GM23338 (cell line): Measurements from ENCODE around the gene TM7SF2. TPM values are rescaled to one million over a fixed set of nuclear protein-coding genes. Genes with fewer than 3 reads are reported as not detected.

Source experiments
- ATAC-seq: fragments of 200-7000 bp; cut with Tn5 transposase; 3 replicates; pipeline ENCODE4 v1.9.1; 2020
- DNase-seq: peaks from one replicate; pipeline ENCODE4 v3.0.0-alpha.2; 2015; ENCODE audit warnings: low spot score
- H2AFZ ChIP-seq: fragments of 200-600 bp; sonication (generic); 2 replicates; pipeline ENCODE4 v1.8.0; 2016; ENCODE audit warnings: antibody characterized with exemption, mild to moderate bottlenecking, moderate library complexity
- H3F3A ChIP-seq: fragments of 200-600 bp; sonication (generic); replicated peaks from 2 replicates; pipeline ENCODE4 v1.8.0; 2017; ENCODE audit warnings: antibody characterized with exemption, mixed run types, low read depth
- H3K27ac ChIP-seq: fragments of 200-600 bp; sonication (generic); 2 replicates; pipeline ENCODE4 v1.6.1; 2016; ENCODE audit warnings: low read depth
- H3K27me3 ChIP-seq: fragments of 200-600 bp; sonication (generic); 2 replicates; pipeline ENCODE4 v1.8.0; 2016; ENCODE audit warnings: mild to moderate bottlenecking, mixed run types, moderate library complexity; ENCODE audit not compliant: insufficient read depth
- H3K36me3 ChIP-seq: fragments of 200-600 bp; sonication (generic); 2 replicates; pipeline ENCODE4 v1.8.0; 2016; ENCODE audit warnings: mild to moderate bottlenecking; ENCODE audit not compliant: insufficient read depth
- H3K4me1 ChIP-seq: fragments of 200-600 bp; sonication (generic); 2 replicates; pipeline ENCODE4 v1.8.0; 2016; ENCODE audit warnings: mild to moderate bottlenecking, moderate library complexity; ENCODE audit not compliant: insufficient read depth
- H3K4me2 ChIP-seq: fragments of 200-600 bp; sonication (generic); 2 replicates; pipeline ENCODE4 v1.7.1; 2017; ENCODE audit warnings: mixed run types
- H3K4me3 ChIP-seq: fragments of 200-600 bp; sonication (generic); 2 replicates; pipeline ENCODE4 v1.6.1; 2016; ENCODE audit warnings: mixed run types
- H3K79me2 ChIP-seq: fragments of 200-600 bp; sonication (generic); replicated peaks from 2 replicates; pipeline ENCODE4 v1.8.0; 2017; ENCODE audit warnings: mild to moderate bottlenecking; ENCODE audit not compliant: insufficient read depth
- H3K9me2 ChIP-seq: fragments of 200-600 bp; sonication (generic); 2 replicates; pipeline ENCODE4 v1.8.0; 2017; ENCODE audit not compliant: insufficient read depth
- H4K20me1 ChIP-seq: fragments of 200-600 bp; sonication (generic); replicated peaks from 2 replicates; pipeline ENCODE4 v1.8.0; 2017; ENCODE audit warnings: mild to moderate bottlenecking; ENCODE audit not compliant: insufficient read depth
- H3K27ac Mint-ChIP-seq: 2 replicates; pipeline ENCODE4 v1.8.0; 2020; ENCODE audit warnings: inconsistent platforms, mild to moderate bottlenecking, moderate library complexity, mixed read lengths
- H3K27me3 Mint-ChIP-seq: 3 replicates; pipeline ENCODE4 v1.8.0; 2022; ENCODE audit warnings: low read depth, mild to moderate bottlenecking, moderate library complexity, mixed read lengths, inconsistent platforms; ENCODE audit not compliant: insufficient read depth, poor library complexity
- H3K36me3 Mint-ChIP-seq: 3 replicates; pipeline ENCODE4 v1.8.0; 2021; ENCODE audit warnings: low read depth, mild to moderate bottlenecking, inconsistent platforms, moderate library complexity, mixed read lengths
- H3K4me1 Mint-ChIP-seq: 3 replicates; pipeline ENCODE4 v1.8.0; 2020; ENCODE audit warnings: mild to moderate bottlenecking, inconsistent platforms, mixed read lengths
- H3K4me3 Mint-ChIP-seq: 3 replicates; pipeline ENCODE4 v1.8.0; 2021; ENCODE audit warnings: moderate library complexity, mild to moderate bottlenecking, inconsistent platforms, mixed read lengths
- H3K9me3 Mint-ChIP-seq: 3 replicates; pipeline ENCODE4 v1.8.0; 2020; ENCODE audit warnings: moderate library complexity, mild to moderate bottlenecking, inconsistent platforms, mixed read lengths
- EZH2 ChIP-seq: fragments of 200-600 bp; sonication (generic); IDR thresholded peaks from one replicate; pipeline ENCODE4 v1.8.0; 2017; ENCODE audit warnings: antibody characterized with exemption, mild to moderate bottlenecking, low read depth; ENCODE audit not compliant: unreplicated experiment
- EZH2phosphoT487 ChIP-seq: fragments of 200-600 bp; sonication (generic); IDR thresholded peaks from one replicate; pipeline ENCODE4 v1.8.1; 2018; ENCODE audit warnings: antibody characterized with exemption; ENCODE audit not compliant: unreplicated experiment
- JUNB ChIP-seq: IDR thresholded peaks from one replicate; pipeline ENCODE4 v1.6.1; 2016; ENCODE audit warnings: antibody characterized with exemption; ENCODE audit not compliant: unreplicated experiment
- NANOG ChIP-seq: IDR thresholded peaks from 2 replicates; pipeline ENCODE4 v1.6.1; 2016; ENCODE audit warnings: antibody characterized with exemption, borderline replicate concordance
- POLR2AphosphoS5 ChIP-seq: IDR thresholded peaks from 2 replicates; pipeline ENCODE4 v1.6.1; 2016; ENCODE audit warnings: antibody characterized with exemption, low read depth
- ZNF114 ChIP-seq: fragments of 250-450 bp; sonication (Bioruptor Pico); IDR thresholded peaks from 2 replicates; pipeline ENCODE4 v1.5.0; 2020; ENCODE audit warnings: mild to moderate bottlenecking, moderate library complexity
- ZNF331 ChIP-seq: fragments of 250-450 bp; sonication (Bioruptor Pico); IDR thresholded peaks from 2 replicates; pipeline ENCODE4 v1.5.0; 2020; ENCODE audit warnings: low read depth, mild to moderate bottlenecking, moderate library complexity
- polyA plus RNA-seq: library from polyadenylated mRNA; unstranded; fragments of >200 nt; fragmentation: Nextera tagmentation; extraction: Ambion mirVana; gene quantifications from 2 replicates; pipeline ENCODE4 v1.2.1, GENCODE V29; 2016
- total RNA-seq: library from RNA; depleted of rRNA; stranded (reverse); fragments of >200 nt; shearing (Covaris generic); gene quantifications from 2 replicates; pipeline ENCODE4 v1.2.3, GENCODE V29; 2014
- TF ChIP-seq, protein P1 (sequence below): fragments of 250-450 bp; sonication (Bioruptor Pico); IDR thresholded peaks from 2 replicates; pipeline ENCODE4 v1.5.0; 2020; ENCODE audit warnings: mild to moderate bottlenecking, moderate library complexity
- TF ChIP-seq, protein P2 (sequence below): IDR thresholded peaks from 2 replicates; pipeline ENCODE4 v1.6.1; 2016; ENCODE audit warnings: antibody characterized with exemption
- TF ChIP-seq, protein P3 (sequence below), 2 experiments: fragments of 200-600 bp in 1 of 2; sonication (generic) in 1 of 2; conservative IDR thresholded peaks; 2 replicates each; pipeline versions ENCODE4 v1.5.1 to v1.6.1; 2016 to 2017; ENCODE audit warnings: antibody characterized with exemption in 2 of 2, low read depth in 2 of 2, mild to moderate bottlenecking in 2 of 2, moderate library complexity in 1 of 2

The TM7SF2 gene
- total and polyA plus RNA-seq, 2 experiments from 2014 or later, result 43.5 to 82.3 TPM

DNA sequence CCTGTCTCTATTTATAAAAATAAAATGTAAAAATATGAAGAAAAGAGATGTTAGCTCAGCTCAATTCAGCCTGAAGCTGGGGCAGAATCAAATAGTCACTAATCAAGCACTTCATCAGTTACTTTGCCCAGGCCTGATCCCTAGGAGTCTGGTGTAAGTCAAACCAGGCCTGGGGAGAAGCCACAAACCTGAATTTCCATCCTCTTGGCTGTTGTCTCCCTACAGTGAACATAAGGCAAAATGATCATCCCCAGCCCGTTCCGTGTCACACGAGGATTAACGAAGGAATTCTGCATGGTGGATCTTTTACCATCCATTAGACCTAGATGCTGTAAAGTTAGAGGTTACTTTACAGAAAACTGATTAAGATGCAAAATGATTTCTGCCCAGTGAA is 46.8 kb upstream of the TM7SF2 start (continued):
- TF ChIP-seq, protein P1, sequence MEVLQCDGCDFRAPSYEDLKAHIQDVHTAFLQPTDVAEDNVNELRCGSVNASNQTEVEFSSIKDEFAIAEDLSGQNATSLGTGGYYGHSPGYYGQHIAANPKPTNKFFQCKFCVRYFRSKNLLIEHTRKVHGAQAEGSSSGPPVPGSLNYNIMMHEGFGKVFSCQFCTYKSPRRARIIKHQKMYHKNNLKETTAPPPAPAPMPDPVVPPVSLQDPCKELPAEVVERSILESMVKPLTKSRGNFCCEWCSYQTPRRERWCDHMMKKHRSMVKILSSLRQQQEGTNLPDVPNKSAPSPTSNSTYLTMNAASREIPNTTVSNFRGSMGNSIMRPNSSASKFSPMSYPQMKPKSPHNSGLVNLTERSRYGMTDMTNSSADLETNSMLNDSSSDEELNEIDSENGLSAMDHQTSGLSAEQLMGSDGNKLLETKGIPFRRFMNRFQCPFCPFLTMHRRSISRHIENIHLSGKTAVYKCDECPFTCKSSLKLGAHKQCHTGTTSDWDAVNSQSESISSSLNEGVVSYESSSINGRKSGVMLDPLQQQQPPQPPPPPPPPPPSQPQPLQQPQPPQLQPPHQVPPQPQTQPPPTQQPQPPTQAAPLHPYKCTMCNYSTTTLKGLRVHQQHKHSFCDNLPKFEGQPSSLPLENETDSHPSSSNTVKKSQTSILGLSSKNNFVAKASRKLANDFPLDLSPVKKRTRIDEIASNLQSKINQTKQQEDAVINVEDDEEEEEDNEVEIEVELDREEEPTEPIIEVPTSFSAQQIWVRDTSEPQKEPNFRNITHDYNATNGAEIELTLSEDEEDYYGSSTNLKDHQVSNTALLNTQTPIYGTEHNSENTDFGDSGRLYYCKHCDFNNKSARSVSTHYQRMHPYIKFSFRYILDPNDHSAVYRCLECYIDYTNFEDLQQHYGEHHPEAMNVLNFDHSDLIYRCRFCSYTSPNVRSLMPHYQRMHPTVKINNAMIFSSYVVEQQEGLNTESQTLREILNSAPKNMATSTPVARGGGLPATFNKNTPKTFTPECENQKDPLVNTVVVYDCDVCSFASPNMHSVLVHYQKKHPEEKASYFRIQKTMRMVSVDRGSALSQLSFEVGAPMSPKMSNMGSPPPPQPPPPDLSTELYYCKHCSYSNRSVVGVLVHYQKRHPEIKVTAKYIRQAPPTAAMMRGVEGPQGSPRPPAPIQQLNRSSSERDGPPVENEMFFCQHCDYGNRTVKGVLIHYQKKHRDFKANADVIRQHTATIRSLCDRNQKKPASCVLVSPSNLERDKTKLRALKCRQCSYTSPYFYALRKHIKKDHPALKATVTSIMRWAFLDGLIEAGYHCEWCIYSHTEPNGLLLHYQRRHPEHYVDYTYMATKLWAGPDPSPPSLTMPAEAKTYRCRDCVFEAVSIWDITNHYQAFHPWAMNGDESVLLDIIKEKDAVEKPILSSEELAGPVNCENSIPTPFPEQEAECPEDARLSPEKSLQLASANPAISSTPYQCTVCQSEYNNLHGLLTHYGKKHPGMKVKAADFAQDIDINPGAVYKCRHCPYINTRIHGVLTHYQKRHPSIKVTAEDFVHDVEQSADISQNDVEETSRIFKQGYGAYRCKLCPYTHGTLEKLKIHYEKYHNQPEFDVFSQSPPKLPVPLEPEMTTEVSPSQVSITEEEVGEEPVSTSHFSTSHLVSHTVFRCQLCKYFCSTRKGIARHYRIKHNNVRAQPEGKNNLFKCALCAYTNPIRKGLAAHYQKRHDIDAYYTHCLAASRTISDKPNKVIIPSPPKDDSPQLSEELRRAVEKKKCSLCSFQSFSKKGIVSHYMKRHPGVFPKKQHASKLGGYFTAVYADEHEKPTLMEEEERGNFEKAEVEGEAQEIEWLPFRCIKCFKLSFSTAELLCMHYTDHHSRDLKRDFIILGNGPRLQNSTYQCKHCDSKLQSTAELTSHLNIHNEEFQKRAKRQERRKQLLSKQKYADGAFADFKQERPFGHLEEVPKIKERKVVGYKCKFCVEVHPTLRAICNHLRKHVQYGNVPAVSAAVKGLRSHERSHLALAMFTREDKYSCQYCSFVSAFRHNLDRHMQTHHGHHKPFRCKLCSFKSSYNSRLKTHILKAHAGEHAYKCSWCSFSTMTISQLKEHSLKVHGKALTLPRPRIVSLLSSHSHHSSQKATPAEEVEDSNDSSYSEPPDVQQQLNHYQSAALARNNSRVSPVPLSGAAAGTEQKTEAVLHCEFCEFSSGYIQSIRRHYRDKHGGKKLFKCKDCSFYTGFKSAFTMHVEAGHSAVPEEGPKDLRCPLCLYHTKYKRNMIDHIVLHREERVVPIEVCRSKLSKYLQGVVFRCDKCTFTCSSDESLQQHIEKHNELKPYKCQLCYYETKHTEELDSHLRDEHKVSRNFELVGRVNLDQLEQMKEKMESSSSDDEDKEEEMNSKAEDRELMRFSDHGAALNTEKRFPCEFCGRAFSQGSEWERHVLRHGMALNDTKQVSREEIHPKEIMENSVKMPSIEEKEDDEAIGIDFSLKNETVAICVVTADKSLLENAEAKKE (CRISPR knock-in tag), result no peak
- no peak for TF ChIP-seq NANOG

DNA sequence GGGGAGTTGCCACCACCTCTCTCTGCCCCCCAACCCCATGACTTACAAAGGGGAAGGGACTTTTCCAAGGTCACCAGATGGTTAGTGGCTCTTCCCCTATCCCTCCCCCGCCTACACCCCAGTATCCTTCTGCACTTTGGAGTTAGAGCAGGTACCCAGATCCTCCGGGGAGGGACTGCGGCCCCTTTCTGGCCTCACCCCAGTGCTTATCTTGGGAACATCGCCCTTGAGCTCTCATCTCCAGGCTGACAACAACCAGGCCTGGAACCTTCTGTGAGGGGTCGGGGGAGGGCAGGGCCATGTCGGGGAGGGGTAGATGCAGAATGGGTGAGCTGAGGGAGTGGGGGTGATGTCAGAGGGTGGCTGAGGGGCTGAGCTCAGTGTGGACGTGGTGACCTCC is 45.8 kb upstream of the TM7SF2 start:
- Histone ChIP-seq H3K4me2 (no peak overlapping the region), H3K4me1 (peaks cover 13% of the 10 kb centered on the region), H3F3A (no peaks in the 10 kb centered on the region), H3K36me3 (no peaks in the 10 kb centered on the region), H3K79me2 (no peaks in the 10 kb centered on the region), H3K9me2 (no peaks in the 10 kb centered on the region), H3K27me3 (no peaks in the 10 kb centered on the region), H3K27ac (no peak overlapping the region), H4K20me1 (no peaks in the 10 kb centered on the region), H2AFZ (no peak overlapping the region), H3K4me3 (no peak overlapping the region)
- peaks cover 35% of the 10 kb centered on the region for H3K4me1 Mint-ChIP-seq
- ATAC-seq, result no peak
- peak overlapping the region; percentile 93; the same call in 1 of the 2 replicates for H3K27ac Mint-ChIP-seq
- DNase-seq, result no peak
- H3K36me3 Mint-ChIP-seq, result no peaks in the 10 kb centered on the region
- no peaks in the 10 kb centered on the region for H3K9me3 Mint-ChIP-seq
- H3K27me3 Mint-ChIP-seq, result peaks cover 2% of the 10 kb centered on the region
- H3K4me3 Mint-ChIP-seq, result peak overlapping the region; percentile 60; the same call in 2 of the 3 replicates
- TF ChIP-seq, protein P2, sequence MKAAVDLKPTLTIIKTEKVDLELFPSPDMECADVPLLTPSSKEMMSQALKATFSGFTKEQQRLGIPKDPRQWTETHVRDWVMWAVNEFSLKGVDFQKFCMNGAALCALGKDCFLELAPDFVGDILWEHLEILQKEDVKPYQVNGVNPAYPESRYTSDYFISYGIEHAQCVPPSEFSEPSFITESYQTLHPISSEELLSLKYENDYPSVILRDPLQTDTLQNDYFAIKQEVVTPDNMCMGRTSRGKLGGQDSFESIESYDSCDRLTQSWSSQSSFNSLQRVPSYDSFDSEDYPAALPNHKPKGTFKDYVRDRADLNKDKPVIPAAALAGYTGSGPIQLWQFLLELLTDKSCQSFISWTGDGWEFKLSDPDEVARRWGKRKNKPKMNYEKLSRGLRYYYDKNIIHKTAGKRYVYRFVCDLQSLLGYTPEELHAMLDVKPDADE, result no peak
- TF ChIP-seq NANOG (no peak), ZNF114 (CRISPR knock-in tag) (no peak), EZH2 (no peak), POLR2AphosphoS5 (no peak), EZH2phosphoT487 (no peak), ZNF331 (no peak), JUNB (no peak)
- TF ChIP-seq, protein P3, sequence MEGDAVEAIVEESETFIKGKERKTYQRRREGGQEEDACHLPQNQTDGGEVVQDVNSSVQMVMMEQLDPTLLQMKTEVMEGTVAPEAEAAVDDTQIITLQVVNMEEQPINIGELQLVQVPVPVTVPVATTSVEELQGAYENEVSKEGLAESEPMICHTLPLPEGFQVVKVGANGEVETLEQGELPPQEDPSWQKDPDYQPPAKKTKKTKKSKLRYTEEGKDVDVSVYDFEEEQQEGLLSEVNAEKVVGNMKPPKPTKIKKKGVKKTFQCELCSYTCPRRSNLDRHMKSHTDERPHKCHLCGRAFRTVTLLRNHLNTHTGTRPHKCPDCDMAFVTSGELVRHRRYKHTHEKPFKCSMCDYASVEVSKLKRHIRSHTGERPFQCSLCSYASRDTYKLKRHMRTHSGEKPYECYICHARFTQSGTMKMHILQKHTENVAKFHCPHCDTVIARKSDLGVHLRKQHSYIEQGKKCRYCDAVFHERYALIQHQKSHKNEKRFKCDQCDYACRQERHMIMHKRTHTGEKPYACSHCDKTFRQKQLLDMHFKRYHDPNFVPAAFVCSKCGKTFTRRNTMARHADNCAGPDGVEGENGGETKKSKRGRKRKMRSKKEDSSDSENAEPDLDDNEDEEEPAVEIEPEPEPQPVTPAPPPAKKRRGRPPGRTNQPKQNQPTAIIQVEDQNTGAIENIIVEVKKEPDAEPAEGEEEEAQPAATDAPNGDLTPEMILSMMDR (conservative IDR thresholded peaks at IDR 0.05; ENCODE audit: low read depth in 2 of 2), result no peak
